Inferior parietal cortex (tissue), 1 donor: ENCODE data around the gene EIF3K.

Source experiments
- DNase-seq: peaks from one replicate; pipeline ENCODE4 v3.0.0-alpha.2; 2016; ENCODE audit errors: extremely low spot score

EIF3K gene

GRCh38 chr19:38665950-38666662, 47.1 kb downstream of the EIF3K start:
- DNase-seq, result no peak

DNA sequence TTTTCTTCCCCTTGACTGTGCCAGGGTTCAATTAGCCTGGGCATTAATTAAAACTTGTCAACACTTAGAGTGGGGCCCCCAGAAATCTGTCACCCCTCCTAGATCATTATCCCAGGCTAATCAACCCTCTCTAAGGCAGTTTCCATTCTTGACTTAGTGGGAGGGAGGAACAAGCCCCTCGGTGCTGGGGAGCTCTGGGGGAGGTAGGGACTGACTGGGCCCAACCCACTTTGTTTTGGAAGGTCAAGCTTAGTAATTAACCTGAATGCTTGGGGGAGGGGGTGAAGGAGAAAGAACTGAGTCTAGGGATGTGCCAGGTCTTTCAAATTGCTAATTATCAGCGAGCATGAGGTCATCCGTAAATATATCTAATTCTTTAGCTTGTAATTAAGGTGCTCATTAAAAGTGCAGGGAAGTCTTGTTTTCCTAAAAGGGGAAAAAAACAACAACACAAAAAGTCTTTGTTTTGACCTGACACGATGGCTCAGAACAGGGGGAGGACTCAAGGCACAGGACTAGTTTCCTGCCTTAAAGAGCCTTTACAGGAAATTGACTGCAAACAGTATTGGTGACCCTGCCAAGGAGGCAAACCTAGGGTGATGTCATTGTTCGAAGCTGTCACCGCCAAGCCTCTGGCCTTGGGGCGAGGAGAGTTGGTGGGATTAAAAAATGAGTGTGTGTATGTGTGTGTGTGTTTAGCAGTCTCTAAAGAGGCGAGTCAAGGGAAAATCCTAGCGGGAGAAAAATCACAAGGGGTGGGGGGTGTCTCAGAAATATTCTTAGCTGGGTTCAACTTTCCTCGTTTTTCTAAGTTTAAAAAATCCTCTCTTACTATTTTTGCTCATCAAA, 47.9 kb downstream of the EIF3K start:
- no peak for DNase-seq

GRCh38 chr19:38667661-38668171, 48.7 kb downstream of the EIF3K start:
- DNase-seq, result no peak

DNA sequence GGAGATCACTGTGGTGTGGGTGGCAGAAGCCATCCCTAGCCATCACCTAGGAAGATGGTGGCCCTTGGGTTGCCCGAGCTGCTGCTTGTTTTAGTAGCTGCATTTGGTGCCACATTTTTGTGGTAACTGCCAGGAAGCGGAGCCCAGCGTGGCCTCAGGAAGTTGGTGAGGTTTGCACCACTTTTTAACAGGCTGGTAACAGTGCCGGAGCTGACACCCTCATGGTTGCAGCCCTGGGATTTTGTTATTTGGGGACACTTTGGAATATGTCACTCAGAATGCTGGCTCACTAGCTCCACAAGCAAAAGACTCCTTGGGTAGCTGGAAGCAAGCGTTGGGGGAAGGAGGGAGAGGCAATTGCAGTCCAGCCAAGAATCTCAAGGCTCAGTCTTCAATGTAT, 50.6 kb downstream of the EIF3K start:
- DNase-seq, result no peak

DNA sequence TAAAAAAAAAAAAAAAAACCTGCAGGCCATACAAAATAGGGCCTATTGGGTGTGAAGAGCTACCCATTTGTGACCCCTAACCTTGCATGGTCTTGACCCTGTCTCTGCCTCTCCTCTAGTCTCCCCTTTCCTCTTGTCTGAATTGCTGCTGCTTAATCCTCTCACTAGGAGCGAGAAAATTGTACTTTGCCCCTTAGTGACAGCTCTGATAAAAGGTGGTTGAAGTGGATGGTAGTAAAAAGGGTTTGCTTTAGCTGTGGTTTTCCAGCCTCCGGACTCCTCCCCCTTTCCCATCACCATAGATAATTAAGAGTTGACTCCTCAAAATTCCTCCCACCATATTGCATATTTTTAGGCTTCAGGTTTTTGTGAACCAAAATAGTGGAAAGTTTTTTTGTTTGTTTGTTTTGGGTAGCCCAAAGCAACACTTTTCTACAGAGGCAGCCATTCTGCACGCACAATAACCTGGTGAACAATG, 52.0 kb downstream of the EIF3K start:
- no peak for DNase-seq

- DNase-seq, result no peak
Observed at GRCh38 chr19:38671654-38672053, 52.7 kb downstream of the EIF3K start.

DNA sequence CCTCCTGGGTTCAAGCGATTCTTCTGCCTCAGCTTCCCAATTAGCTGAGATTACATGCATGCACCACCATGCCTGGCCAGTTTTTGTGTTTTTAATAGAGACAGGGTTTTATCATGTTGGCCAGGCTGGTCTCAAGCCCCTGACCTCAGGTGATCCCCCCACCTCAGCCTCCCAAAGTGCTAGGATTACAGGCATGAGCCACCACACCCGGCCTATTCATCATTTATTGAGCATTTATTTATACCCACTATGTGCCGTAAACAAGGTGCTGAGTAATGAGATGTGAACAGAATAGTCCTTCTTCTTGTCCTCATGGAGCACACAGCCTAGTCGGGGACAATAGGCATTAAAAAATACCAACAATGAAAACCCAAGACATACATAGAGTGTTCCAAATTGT, 54.0 kb downstream of the EIF3K start:
- no peak for DNase-seq

- no peak for DNase-seq
Observed at GRCh38 chr19:38674388-38675171, 55.6 kb downstream of the EIF3K start.

DNA sequence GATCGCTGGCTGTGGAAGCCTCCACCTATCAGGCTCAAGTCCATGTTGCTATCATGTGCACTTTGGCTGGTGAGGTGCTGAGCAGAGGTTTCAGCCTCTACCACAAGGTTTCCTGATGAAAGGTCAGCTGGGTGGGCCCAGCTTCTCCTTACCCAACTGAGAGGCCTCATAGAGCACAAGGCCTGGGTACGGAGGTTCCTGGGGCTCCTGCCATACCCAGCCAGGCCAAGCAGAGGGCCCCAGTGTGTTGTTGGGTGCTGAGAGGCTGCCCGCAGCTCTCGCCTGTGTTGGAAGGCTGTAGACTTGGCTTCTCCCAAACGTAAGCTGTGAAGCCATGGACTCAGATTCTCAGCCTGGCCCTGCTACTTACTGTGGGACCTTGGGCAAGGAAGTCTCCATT, 56.6 kb downstream of the EIF3K start:
- DNase-seq, result no peak

GRCh38 chr19:38676023-38676877, 57.3 kb downstream of the EIF3K start:
- DNase-seq, result no peak

GRCh38 chr19:38676878-38677646, 58.1 kb downstream of the EIF3K start:
- no peak for DNase-seq

DNA sequence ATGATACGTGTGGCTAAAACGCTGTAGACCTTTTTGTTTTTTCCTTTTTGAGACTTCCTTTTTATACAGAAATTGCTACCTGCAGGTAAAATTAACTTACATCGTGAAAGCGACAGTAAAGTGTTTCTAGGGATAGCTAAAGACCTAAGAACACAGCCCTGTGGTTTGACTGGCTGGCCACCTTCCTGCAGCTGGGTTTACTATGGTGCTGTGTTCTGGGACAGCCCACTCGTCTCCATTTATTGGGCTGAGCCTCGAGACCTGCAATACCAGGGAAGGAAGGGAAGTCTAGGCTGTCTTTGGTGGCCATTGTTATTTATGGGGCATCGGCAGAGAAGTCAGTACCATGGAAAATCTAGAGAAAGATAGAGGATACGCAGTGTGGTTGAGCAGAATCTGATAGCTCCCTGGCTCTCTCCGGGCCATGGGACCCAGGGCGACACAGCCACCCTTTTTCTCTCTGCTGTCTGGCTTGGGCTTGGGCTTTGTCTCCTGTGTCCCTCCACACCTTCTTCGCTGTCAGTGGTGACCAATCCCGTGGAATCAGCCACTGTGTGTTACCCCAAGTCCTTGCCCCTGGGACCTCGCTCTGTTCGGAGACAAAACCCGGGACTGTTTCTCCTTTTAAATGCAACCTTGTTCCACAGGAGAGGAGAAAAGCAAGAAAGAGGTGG, 59.4 kb downstream of the EIF3K start:
- DNase-seq, result no peak

- DNase-seq, result no peak
Observed at GRCh38 chr19:38678891-38679494, 60.0 kb downstream of the EIF3K start.

DNA sequence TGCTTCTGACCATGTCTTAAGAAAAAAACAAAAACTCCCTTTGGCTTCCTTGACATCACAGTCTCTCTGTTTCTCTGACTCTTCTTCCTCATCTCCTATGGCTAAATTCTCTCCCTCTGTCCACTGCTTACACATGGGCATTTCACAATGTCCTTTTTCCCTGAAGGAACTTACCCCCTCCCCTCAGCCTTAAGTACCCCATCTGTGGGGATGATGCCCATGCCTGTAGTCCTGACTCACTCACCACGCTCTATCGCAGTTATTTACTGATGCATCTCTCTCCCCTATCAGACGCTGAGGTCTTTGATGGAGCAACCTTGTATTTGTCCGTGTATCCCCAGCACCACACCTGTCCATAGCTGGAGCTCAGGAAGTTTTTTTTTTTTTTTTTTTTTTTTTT, 60.9 kb downstream of the EIF3K start:
- DNase-seq, result no peak

- DNase-seq, result no peak
Observed at GRCh38 chr19:38682195-38682867, 63.3 kb downstream of the EIF3K start.

GRCh38 chr19:38682872-38683392, 63.9 kb downstream of the EIF3K start:
- no peak for DNase-seq

DNA sequence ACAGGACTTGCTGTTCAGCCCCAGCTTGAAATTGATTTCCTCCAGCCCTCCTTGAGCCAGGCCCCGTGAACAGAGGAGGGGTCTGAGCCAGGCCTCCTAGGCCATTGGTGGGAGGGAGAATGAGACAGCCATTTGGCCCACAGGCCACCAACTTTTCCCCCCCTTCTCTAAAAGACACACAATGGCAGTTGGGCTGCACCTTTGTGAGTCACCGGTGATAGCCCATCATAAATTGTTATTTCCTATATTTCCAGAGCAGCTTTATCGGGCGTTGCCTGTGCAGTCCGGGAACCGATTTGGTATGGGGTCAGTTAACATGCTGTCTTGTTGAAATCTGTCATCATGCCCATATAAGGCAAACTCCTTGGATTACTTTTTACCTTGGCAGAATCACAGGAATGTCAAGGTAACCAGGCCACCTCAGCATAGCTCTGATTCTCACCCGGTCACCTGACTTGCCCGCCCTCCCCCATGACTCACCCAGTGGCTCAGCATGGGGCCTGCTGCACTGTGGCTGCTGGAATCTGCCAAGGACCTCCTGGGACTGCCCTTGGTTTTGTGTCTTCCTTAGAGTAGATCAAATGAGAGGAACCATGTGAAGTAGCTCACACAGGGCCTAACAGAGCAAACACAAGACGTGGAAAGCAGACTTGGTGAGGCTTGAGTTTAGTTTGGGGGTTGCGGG, 64.5 kb downstream of the EIF3K start:
- no peak for DNase-seq
